MM.1S (cell line): ENCODE measurements around the gene ZBTB4.

Source experiments
- EZH2 ChIP-seq: fragments of 300-600 bp; sonication (generic); optimal IDR thresholded peaks from 2 replicates; pipeline ENCODE3; 2017; ENCODE audit warnings: low read depth, mild to moderate bottlenecking, antibody characterized with exemption, low read length, mixed read lengths
- TF ChIP-seq, protein P1 (sequence below): fragments of 300-600 bp; sonication (generic); IDR thresholded peaks from 2 replicates; pipeline ENCODE4 v1.5.1; 2016; ENCODE audit warnings: antibody characterized with exemption, low read length, mixed read lengths

GRCh38 chr17:7465597-7466275 is 13.7 kb downstream of the ZBTB4 start:
- TF ChIP-seq, protein P1, sequence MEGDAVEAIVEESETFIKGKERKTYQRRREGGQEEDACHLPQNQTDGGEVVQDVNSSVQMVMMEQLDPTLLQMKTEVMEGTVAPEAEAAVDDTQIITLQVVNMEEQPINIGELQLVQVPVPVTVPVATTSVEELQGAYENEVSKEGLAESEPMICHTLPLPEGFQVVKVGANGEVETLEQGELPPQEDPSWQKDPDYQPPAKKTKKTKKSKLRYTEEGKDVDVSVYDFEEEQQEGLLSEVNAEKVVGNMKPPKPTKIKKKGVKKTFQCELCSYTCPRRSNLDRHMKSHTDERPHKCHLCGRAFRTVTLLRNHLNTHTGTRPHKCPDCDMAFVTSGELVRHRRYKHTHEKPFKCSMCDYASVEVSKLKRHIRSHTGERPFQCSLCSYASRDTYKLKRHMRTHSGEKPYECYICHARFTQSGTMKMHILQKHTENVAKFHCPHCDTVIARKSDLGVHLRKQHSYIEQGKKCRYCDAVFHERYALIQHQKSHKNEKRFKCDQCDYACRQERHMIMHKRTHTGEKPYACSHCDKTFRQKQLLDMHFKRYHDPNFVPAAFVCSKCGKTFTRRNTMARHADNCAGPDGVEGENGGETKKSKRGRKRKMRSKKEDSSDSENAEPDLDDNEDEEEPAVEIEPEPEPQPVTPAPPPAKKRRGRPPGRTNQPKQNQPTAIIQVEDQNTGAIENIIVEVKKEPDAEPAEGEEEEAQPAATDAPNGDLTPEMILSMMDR = no peak
- TF ChIP-seq EZH2 = no peak
